ENCODE data around the gene PLA2G6. TPM values are rescaled to one million over a fixed set of nuclear protein-coding genes. Genes with fewer than 3 reads are reported as not detected.

Gene PLA2G6
- total RNA-seq, 1 experiment from 2014 or later = 6.0 TPM

GRCh38 chr22:38174626-38175025 lies 7.0 kb downstream of the PLA2G6 start:
- DNase-seq = no peak
- peaks cover 30% of the 10 kb centered on the region for H3K4me1 ChIP-seq (ENCODE audit: insufficient read depth, low read length)

GRCh38 chr22:38173641-38173906 lies 8.1 kb downstream of the PLA2G6 start:
- DNase-seq (no peak), ATAC-seq (no peak)
- CTCF ChIA-PET = no interaction called here
- H3K9ac ChIP-seq (ENCODE audit: low read length) = no peak overlapping the region
- POLR2A ChIA-PET (ENCODE audit: unreplicated experiment) = no interaction called here
- H3K4me2 ChIP-seq (ENCODE audit: low read length) = no peak overlapping the region
- H3F3A ChIP-seq (ENCODE audit: low read length, unreplicated experiment) = no peaks in the 10 kb centered on the region
- H4K20me1 ChIP-seq (ENCODE audit: low read length) = no peaks in the 10 kb centered on the region
- no peak overlapping the region for H2AFZ ChIP-seq (ENCODE audit: low read length)
- no peaks in the 10 kb centered on the region for H3K9me3 ChIP-seq (ENCODE audit: low read length)
- intact Hi-C loops (cut with micrococcal nuclease) = no loop called here
- H3K79me2 ChIP-seq (ENCODE audit: low read length) = no peaks in the 10 kb centered on the region
- H3K36me3 ChIP-seq (ENCODE audit: low read depth, low read length) = no peaks in the 10 kb centered on the region
- H3K27ac ChIP-seq (ENCODE audit: low read length) = no peak overlapping the region
- no peaks in the 10 kb centered on the region for H3K9me2 ChIP-seq (replicated peaks; ENCODE audit: low read length)
- no TSS peak for BruUV-seq (replicated peaks)
- peaks cover 21% of the 10 kb centered on the region for H3K4me1 ChIP-seq (ENCODE audit: insufficient read depth, low read length)
- no peak overlapping the region for H3K4me3 ChIP-seq (ENCODE audit: low read length)
- no peaks in the 10 kb centered on the region for H3K27me3 ChIP-seq (ENCODE audit: low read length)
- TF ChIP-seq EZH2phosphoT487 (IDR thresholded peaks at IDR 0.05; ENCODE audit: borderline replicate concordance, low read length) (no peak), CTCF (conservative IDR thresholded peaks at IDR 0.05; ENCODE audit: low read depth, low read length) (no peak), EZH2 (IDR thresholded peaks at IDR 0.05; ENCODE audit: low read length, unreplicated experiment) (no peak)

More at GRCh38 chr22:38174626-38175025, 7.0 kb downstream of the PLA2G6 start:
- no peak overlapping the region for H3K9ac ChIP-seq (ENCODE audit: low read length)
- no TSS peak for BruUV-seq (replicated peaks)
- no peaks in the 10 kb centered on the region for H3K9me3 ChIP-seq (ENCODE audit: low read length)
- H3K27ac ChIP-seq (ENCODE audit: low read length) = no peak overlapping the region
- H3K9me2 ChIP-seq (replicated peaks; ENCODE audit: low read length) = no peaks in the 10 kb centered on the region
- no peak overlapping the region for H2AFZ ChIP-seq (ENCODE audit: low read length)
- no peak overlapping the region for H3K4me2 ChIP-seq (ENCODE audit: low read length)
- H3K79me2 ChIP-seq (ENCODE audit: low read length) = no peaks in the 10 kb centered on the region
- ChIA-PET POLR2A (ENCODE audit: unreplicated experiment) (no interaction called here), CTCF (no interaction called here)
- H3K36me3 ChIP-seq (ENCODE audit: low read depth, low read length) = no peaks in the 10 kb centered on the region
- no peaks in the 10 kb centered on the region for H4K20me1 ChIP-seq (ENCODE audit: low read length)
- no peak overlapping the region for H3K4me3 ChIP-seq (ENCODE audit: low read length)
- no peak for TF ChIP-seq EZH2 (IDR thresholded peaks at IDR 0.05; ENCODE audit: low read length, unreplicated experiment)
- no peak for TF ChIP-seq CTCF (conservative IDR thresholded peaks at IDR 0.05; ENCODE audit: low read depth, low read length)
- no peak for TF ChIP-seq EZH2phosphoT487 (IDR thresholded peaks at IDR 0.05; ENCODE audit: borderline replicate concordance, low read length)
- no peaks in the 10 kb centered on the region for H3F3A ChIP-seq (ENCODE audit: low read length, unreplicated experiment)
- no peak for ATAC-seq
- no peaks in the 10 kb centered on the region for H3K27me3 ChIP-seq (ENCODE audit: low read length)
- intact Hi-C loops (cut with micrococcal nuclease) = no loop called here

GRCh38 chr22:38172832-38173640 lies 8.6 kb downstream of the PLA2G6 start:
- H3K4me3 ChIP-seq (ENCODE audit: low read length) = no peak overlapping the region
- H3K9me2 ChIP-seq (replicated peaks; ENCODE audit: low read length) = no peaks in the 10 kb centered on the region
- DNase-seq (peak; percentile 13), ATAC-seq (peak; percentile 68)
- no peak for TF ChIP-seq EZH2phosphoT487 (IDR thresholded peaks at IDR 0.05; ENCODE audit: borderline replicate concordance, low read length)
- TF ChIP-seq EZH2 (IDR thresholded peaks at IDR 0.05; ENCODE audit: low read length, unreplicated experiment) = no peak
- TF ChIP-seq CTCF (conservative IDR thresholded peaks at IDR 0.05; ENCODE audit: low read depth, low read length) = no peak
- no peak overlapping the region for H3K27ac ChIP-seq (ENCODE audit: low read length)
- H2AFZ ChIP-seq (ENCODE audit: low read length) = no peak overlapping the region
- BruUV-seq (replicated peaks) = no TSS peak
- H3K4me2 ChIP-seq (ENCODE audit: low read length) = no peak overlapping the region
- H3K79me2 ChIP-seq (ENCODE audit: low read length) = no peaks in the 10 kb centered on the region
- no peaks in the 10 kb centered on the region for H3F3A ChIP-seq (ENCODE audit: low read length, unreplicated experiment)
- H3K9me3 ChIP-seq (ENCODE audit: low read length) = no peaks in the 10 kb centered on the region
- no peaks in the 10 kb centered on the region for H3K27me3 ChIP-seq (ENCODE audit: low read length)
- H4K20me1 ChIP-seq (ENCODE audit: low read length) = no peaks in the 10 kb centered on the region
- CTCF ChIA-PET = no interaction called here
- no peak overlapping the region for H3K9ac ChIP-seq (ENCODE audit: low read length)
- no peaks in the 10 kb centered on the region for H3K36me3 ChIP-seq (ENCODE audit: low read depth, low read length)
- H3K4me1 ChIP-seq (ENCODE audit: insufficient read depth, low read length) = peaks cover 16% of the 10 kb centered on the region
- POLR2A ChIA-PET (ENCODE audit: unreplicated experiment) = no interaction called here
- intact Hi-C loops (cut with micrococcal nuclease) = no loop called here

Data from PC-3 (cell line).